Spleen (tissue), 11 donors: ENCODE measurements around the gene ST7. TPM values are rescaled to one million over a fixed set of nuclear protein-coding genes. Genes with fewer than 3 reads are reported as not detected.
"Not testable (repeated sequence)": the region's sequence is repeated elsewhere in the genome, so short reads cannot be mapped to it uniquely, and the experiment has no call there.

Source experiments
- DNase-seq: peaks from one replicate; pipeline ENCODE4 v3.0.0-alpha.2; 2020
- H3K27ac ChIP-seq, 8 donors: fragments of 200-600 bp; sonication (generic) in 7 of 8; 1 replicate in 4 of 8; 2 replicates in 4 of 8; pipeline versions ENCODE4 v1.5.0 to v1.8.0; 2016 to 2021; ENCODE audit warnings: inconsistent platforms in 4 of 8, mild to moderate bottlenecking in 4 of 8, moderate library complexity in 1 of 8
- H3K27me3 ChIP-seq, 7 donors: fragments of 200-600 bp; sonication (generic) in 6 of 7; replicated peaks in 1 of 7; 1 replicate in 4 of 7; 2 replicates in 3 of 7; pipeline versions ENCODE4 v1.5.0 to v1.8.0; 2016 to 2021; ENCODE audit warnings: inconsistent platforms in 3 of 7, mild to moderate bottlenecking in 1 of 7
- H3K36me3 ChIP-seq, 6 donors: fragments of 200-600 bp; sonication (generic) in 5 of 6; 1 replicate in 4 of 6; 2 replicates in 2 of 6; pipeline versions ENCODE4 v1.5.0 to v1.8.0; 2016 to 2021; ENCODE audit warnings: inconsistent platforms in 2 of 6
- H3K4me1 ChIP-seq, 6 donors: fragments of 200-600 bp; sonication (generic) in 5 of 6; 1 replicate in 3 of 6; 2 replicates in 3 of 6; pipeline versions ENCODE4 v1.5.0 to v1.8.0; 2016 to 2021; ENCODE audit warnings: inconsistent platforms in 3 of 6
- H3K4me3 ChIP-seq, 8 donors: fragments of 200-600 bp; sonication (generic) in 7 of 8; 1 replicate in 4 of 8; 2 replicates in 4 of 8; pipeline versions ENCODE4 v1.5.0 to v1.8.0; 2016 to 2021; ENCODE audit warnings: inconsistent platforms in 4 of 8, mild to moderate bottlenecking in 4 of 8, moderate library complexity in 2 of 8
- H3K9me3 ChIP-seq, 8 donors: fragments of 200-600 bp; sonication (generic) in 7 of 8; 1 replicate in 4 of 8; 2 replicates in 4 of 8; pipeline versions ENCODE4 v1.5.0 to v1.8.0; 2016 to 2021; ENCODE audit warnings: inconsistent platforms in 4 of 8
- CTCF ChIP-seq, 11 experiments: fragments of 200-600 bp in 7 of 11; fragments of 450-650 bp in 4 of 11; sonication (generic) in 4 of 11; IDR thresholded peaks in 8 of 11; conservative IDR thresholded peaks in 3 of 11; 1 replicate in 7 of 11; 2 replicates in 4 of 11; pipeline versions ENCODE4 v1.4.0 to v1.8.0; 2016 to 2021; ENCODE audit warnings: antibody characterized with exemption in 11 of 11, inconsistent platforms in 4 of 11, mild to moderate bottlenecking in 1 of 11
- POLR2A ChIP-seq, 3 donors: fragments of 450-650 bp; IDR thresholded peaks; one replicate each; pipeline ENCODE4 v1.5.1; 2017; ENCODE audit warnings: antibody characterized with exemption in 3 of 3, mild to moderate bottlenecking in 1 of 3
- POLR2AphosphoS5 ChIP-seq, 3 donors: sonication (generic); formaldehyde crosslinking; IDR thresholded peaks; one replicate each; pipeline ENCODE4 v1.5.1; 2017; ENCODE audit warnings: antibody characterized with exemption in 3 of 3
- WGBS, 5 donors: extraction: QIAGEN DNeasy Blood & Tissue Kit in 3 of 5; methylation state at CpG; one replicate each; pipeline versions ENCODE4 v1.1.5 to v1.1.7; 2013 to 2018; 5-methylcytosine and 5-hydroxymethylcytosine counted together
- intact Hi-C: fragments of 100-400 bp; cut with DNase I; formaldehyde crosslinking; loops from one replicate; pipeline ENCODE4 v1.15.0; 2023; ENCODE audit warnings: low total_unique reads
- polyA plus RNA-seq, 3 donors: library from polyadenylated mRNA; stranded (reverse); fragments of 200-250 nt; gene quantifications; one replicate each; pipeline ENCODE4 v1.2.1, GENCODE V29; 2013
- total RNA-seq, 7 donors: library from RNA; depleted of rRNA in 3 of 7; stranded (reverse); fragments of >200 nt in 3 of 7; fragmentation: NEBNext Ultra II Directional in 4 of 7; extraction: Animal tissue kit (Norgen Biotek cat#: 25700) in 4 of 7; gene quantifications; one replicate each; pipeline versions ENCODE4 v1.1.0 to v1.2.1, GENCODE V29; 2016 to 2021
- donor health status: healthy with polysubstance abuse.
- donor health status: DM: no; HTN: no; CAD: no; lungs with moderate emphysema.
- donor health status: DM: no; HTN: no; CAD: no.
- donor health status: Bipolar disorder and iron deficiency.
- donor health status: healthy.
- donor health status: DM: no; HTN: no; CAD: no.
- donor health status: DM: yes; HTN: yes; CAD: no.

ST7 gene
- total and polyA plus RNA-seq, 10 donors = 4.7 to 36.4 (median 15.8) TPM

- H3K9me3 ChIP-seq = no peaks in the 10 kb centered on the region
- H3K4me3 ChIP-seq = no peak overlapping the region
- H3K36me3 ChIP-seq = no peaks in the 10 kb centered on the region
- H3K27ac ChIP-seq = no peak overlapping the region
- 93 to 97% (median 97%) methylated on average over 7 of the region's 7 CpGs for WGBS, 5 donors
- peaks cover 0 to 8% (median 6%) of the 10 kb centered on the region in 6 donors for H3K4me1 ChIP-seq
- no peak for DNase-seq
- TF ChIP-seq CTCF (IDR thresholded peaks at IDR 0.05 in 8 of 11, conservative IDR thresholded peaks at IDR 0.05 in 3 of 11) (no peak), POLR2A (IDR thresholded peaks at IDR 0.05) (no peak), POLR2AphosphoS5 (IDR thresholded peaks at IDR 0.05) (no peak)
- intact Hi-C loops = loop anchor here (5.0 kb wide), 1 partner anchor 190 kb away; no protein-coding TSS in a partner anchor
- H3K27me3 ChIP-seq = peaks cover 0 to 13% (median 0%) of the 10 kb centered on the region in 7 donors
Observed at GRCh38 chr7:116932566-116932965, 20.7 kb upstream of the ST7 start.

GRCh38 chr7:116933465-116933864 lies 19.8 kb upstream of the ST7 start:
- intact Hi-C loops = loop anchor here (5.0 kb wide), 1 partner anchor 189 kb away; no protein-coding TSS in a partner anchor
- TF ChIP-seq POLR2AphosphoS5 (IDR thresholded peaks at IDR 0.05) (no peak), POLR2A (IDR thresholded peaks at IDR 0.05) (no peak), CTCF (IDR thresholded peaks at IDR 0.05 in 8 of 11, conservative IDR thresholded peaks at IDR 0.05 in 3 of 11) (no peak)

GRCh38 chr7:116934580-116934979 lies 18.7 kb upstream of the ST7 start:
- H3K27ac ChIP-seq = no peak overlapping the region
- intact Hi-C loops = loop anchor here (5.0 kb wide), 1 partner anchor 188 kb away; no protein-coding TSS in a partner anchor
- peaks cover 0 to 8% (median 6%) of the 10 kb centered on the region in 6 donors for H3K4me1 ChIP-seq
- no peak for TF ChIP-seq POLR2A (IDR thresholded peaks at IDR 0.05)
- no peak for TF ChIP-seq CTCF (IDR thresholded peaks at IDR 0.05 in 8 of 11, conservative IDR thresholded peaks at IDR 0.05 in 3 of 11)
- TF ChIP-seq POLR2AphosphoS5 (IDR thresholded peaks at IDR 0.05) = no peak
- H3K4me3 ChIP-seq = no peak overlapping the region
- no peaks in the 10 kb centered on the region for H3K36me3 ChIP-seq
- peaks cover 0 to 13% (median 0%) of the 10 kb centered on the region in 7 donors for H3K27me3 ChIP-seq
- no peak for DNase-seq
- WGBS, 5 donors = 48 to 66% (median 52%) methylated on average over 2 of the region's 2 CpGs
- no peaks in the 10 kb centered on the region for H3K9me3 ChIP-seq

More at GRCh38 chr7:116933465-116933864, 19.8 kb upstream of the ST7 start:
- Histone ChIP-seq H3K4me3 (no peak overlapping the region), H3K27ac (no peak overlapping the region), H3K27me3 (peaks cover 0 to 13% (median 0%) of the 10 kb centered on the region in 7 donors), H3K9me3 (no peaks in the 10 kb centered on the region), H3K36me3 (no peaks in the 10 kb centered on the region), H3K4me1 (peaks cover 0 to 8% (median 6%) of the 10 kb centered on the region in 6 donors)
- no peak for DNase-seq
- WGBS, 5 donors = 73 to 96% (median 85%) methylated on average over 3 of the region's 3 CpGs

- WGBS, 5 donors = 64 to 90% (median 77%) methylated on average over 4 of the region's 4 CpGs
- H3K36me3 ChIP-seq, H3K4me3 ChIP-seq, H3K27ac ChIP-seq, H3K4me1 ChIP-seq, DNase-seq, intact Hi-C loops, H3K9me3 ChIP-seq: not testable (repeated sequence)
- H3K27me3 ChIP-seq = peaks cover 0 to 13% (median 0%) of the 10 kb centered on the region in 7 donors
Observed at GRCh38 chr7:116936844-116937243, 16.5 kb upstream of the ST7 start.
